Measurements from ENCODE around the gene DNASE1L3. TPM values are rescaled to one million over a fixed set of nuclear protein-coding genes. Genes with fewer than 3 reads are reported as not detected.
A peak's percentile ranks its signal among the peaks of the same experiment; 100 is the strongest.

Gene DNASE1L3
- total and polyA plus RNA-seq, 10 donors = 52.1 to 245 (median 130) TPM

DNA sequence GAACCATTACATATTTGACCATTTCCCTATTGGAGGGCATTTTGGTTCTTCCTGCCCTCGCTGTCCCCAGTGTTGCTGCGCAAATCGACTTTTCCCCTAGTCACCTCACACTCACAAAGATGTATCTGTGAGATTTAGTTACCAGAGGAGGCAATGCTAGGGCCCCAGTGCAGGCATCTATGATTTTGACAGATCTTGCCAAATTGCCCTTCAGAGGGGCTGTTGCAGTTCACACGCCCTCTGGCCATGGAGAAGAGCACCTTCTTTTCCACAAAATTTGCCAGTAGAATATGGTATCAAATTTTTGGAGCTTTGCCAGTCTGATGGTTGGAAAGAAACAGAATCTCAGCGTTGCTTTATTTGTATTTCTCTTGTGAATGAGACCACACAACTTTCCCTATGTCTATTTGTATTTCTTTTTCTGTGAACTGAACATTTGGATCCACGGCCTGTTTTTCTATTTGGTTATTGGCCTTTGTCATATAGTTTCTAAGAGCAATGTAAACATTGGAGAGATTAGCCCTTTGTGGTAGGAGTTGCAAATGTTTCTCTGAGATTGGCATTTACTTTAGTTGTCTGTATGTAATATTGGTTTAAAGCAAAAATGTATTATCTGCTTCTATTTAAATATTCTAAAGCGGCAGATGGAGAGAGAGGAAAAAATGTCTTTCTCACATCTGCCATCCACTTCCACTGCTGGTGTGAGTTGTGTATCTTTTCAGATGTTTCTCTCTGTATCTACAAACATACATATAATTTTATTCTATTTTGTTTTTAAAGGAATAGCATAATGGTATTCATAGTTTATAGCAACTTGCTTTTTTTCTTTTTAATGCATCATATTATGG lies 66.1 kb downstream of the DNASE1L3 start:
- no peaks in the 10 kb centered on the region for H3K27me3 ChIP-seq (replicated peaks in 1 of 7)
- 90 to 98% (median 94%) methylated on average over 7 of the region's 7 CpGs for WGBS, 5 donors
- intact Hi-C loops (cut with DNase I; ENCODE audit: low total_unique reads) = no loop called here
- peaks cover 0 to 97% (median 58%) of the 10 kb centered on the region in 6 donors for H3K36me3 ChIP-seq
- H3K9me3 ChIP-seq = no peaks in the 10 kb centered on the region
- TF ChIP-seq POLR2AphosphoS5 (IDR thresholded peaks at IDR 0.05) (no peak), POLR2A (IDR thresholded peaks at IDR 0.05) (no peak)
- TF ChIP-seq, protein P1, sequence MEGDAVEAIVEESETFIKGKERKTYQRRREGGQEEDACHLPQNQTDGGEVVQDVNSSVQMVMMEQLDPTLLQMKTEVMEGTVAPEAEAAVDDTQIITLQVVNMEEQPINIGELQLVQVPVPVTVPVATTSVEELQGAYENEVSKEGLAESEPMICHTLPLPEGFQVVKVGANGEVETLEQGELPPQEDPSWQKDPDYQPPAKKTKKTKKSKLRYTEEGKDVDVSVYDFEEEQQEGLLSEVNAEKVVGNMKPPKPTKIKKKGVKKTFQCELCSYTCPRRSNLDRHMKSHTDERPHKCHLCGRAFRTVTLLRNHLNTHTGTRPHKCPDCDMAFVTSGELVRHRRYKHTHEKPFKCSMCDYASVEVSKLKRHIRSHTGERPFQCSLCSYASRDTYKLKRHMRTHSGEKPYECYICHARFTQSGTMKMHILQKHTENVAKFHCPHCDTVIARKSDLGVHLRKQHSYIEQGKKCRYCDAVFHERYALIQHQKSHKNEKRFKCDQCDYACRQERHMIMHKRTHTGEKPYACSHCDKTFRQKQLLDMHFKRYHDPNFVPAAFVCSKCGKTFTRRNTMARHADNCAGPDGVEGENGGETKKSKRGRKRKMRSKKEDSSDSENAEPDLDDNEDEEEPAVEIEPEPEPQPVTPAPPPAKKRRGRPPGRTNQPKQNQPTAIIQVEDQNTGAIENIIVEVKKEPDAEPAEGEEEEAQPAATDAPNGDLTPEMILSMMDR (IDR thresholded peaks at IDR 0.05 in 8 of 11, conservative IDR thresholded peaks at IDR 0.05 in 3 of 11) = no peak
- H3K4me1 ChIP-seq = peaks cover 0 to 17% (median 0%) of the 10 kb centered on the region in 6 donors
- H3K4me3 ChIP-seq = no peak overlapping the region
- H3K27ac ChIP-seq = no peak overlapping the region
- DNase-seq = no peak

DNA sequence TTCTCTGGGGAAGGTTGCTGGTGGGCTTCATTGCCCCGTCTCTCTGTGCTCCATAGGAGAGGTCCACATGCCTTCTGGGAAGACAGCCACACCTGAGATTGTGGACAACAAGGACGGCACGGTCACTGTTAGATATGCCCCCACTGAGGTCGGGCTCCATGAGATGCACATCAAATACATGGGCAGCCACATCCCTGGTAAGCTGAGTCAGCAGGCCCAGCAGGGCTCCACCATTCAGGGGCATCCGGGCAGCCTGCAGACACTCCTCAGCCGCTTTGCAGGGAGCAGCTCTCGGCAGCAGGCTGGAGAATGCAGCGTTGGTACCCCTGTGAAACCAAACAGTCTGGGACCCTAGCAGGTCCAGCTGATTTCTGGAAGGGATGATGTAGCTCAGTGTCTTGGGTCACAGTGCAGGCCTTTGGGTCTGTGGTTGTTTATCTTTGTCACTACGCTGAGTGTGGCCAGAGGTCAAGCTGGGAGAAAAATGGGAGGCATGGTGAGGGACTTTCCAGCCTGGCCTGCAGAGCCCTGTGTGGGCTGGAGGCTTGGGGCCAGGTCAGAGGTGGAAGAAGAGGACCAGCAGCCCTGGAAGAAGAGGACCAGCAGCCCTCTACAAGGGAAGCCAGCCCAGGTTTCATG lies 67.2 kb downstream of the DNASE1L3 start:
- Histone ChIP-seq H3K9me3 (no peaks in the 10 kb centered on the region), H3K36me3 (peaks cover 0 to 97% (median 54%) of the 10 kb centered on the region in 6 donors), H3K4me1 (peaks cover 0 to 17% (median 0%) of the 10 kb centered on the region in 6 donors), H3K27me3 (replicated peaks in 1 of 7) (no peaks in the 10 kb centered on the region), H3K4me3 (no peak overlapping the region), H3K27ac (peak overlapping the region in 2 of 8 donors; percentile 4 to 52)
- DNase-seq = no peak
- TF ChIP-seq POLR2AphosphoS5 (IDR thresholded peaks at IDR 0.05) = peak in 2 of 3 donors; percentile 20 to 43
- TF ChIP-seq, protein P1 (IDR thresholded peaks at IDR 0.05 in 8 of 11, conservative IDR thresholded peaks at IDR 0.05 in 3 of 11) = no peak
- TF ChIP-seq POLR2A (IDR thresholded peaks at IDR 0.05) = no peak
- 75 to 93% (median 83%) methylated on average over 7 to 9 of the region's 9 CpGs for WGBS, 5 donors
- intact Hi-C loops (cut with DNase I; ENCODE audit: low total_unique reads) = no loop called here

Other genes with a start within 250 kb of the DNASE1L3 start
- gene FLNB, start 202.6 kb downstream of the DNASE1L3 start, total RNA-seq = 100 to 1,000 TPM in 4 of 7 donors, 10 to 100 TPM in 3; 77.5 to 163 (median 111) TPM
- gene FLNB, start 202.6 kb downstream of the DNASE1L3 start, polyA plus RNA-seq = 10 to 100 TPM; 38.9 to 70.3 (median 49.4) TPM
- 10 to 100 TPM; 42.9 to 79.9 (median 59.8) TPM for gene ABHD6, start 26.8 kb upstream of the DNASE1L3 start, total RNA-seq
- 10 to 100 TPM; 17.2 to 39.3 (median 34.9) TPM for gene ABHD6, start 26.8 kb upstream of the DNASE1L3 start, polyA plus RNA-seq
- gene RPP14, start 95.3 kb upstream of the DNASE1L3 start, total RNA-seq = 10 to 100 TPM; 13.3 to 21.3 (median 16.1) TPM
- gene RPP14, start 95.3 kb upstream of the DNASE1L3 start, polyA plus RNA-seq = 10 to 100 TPM in 1 of 3 donors, 1 to 10 TPM in 2; 6.2 to 12.2 (median 7.1) TPM
- 10 to 100 TPM in 3 of 7 donors, 1 to 10 TPM in 4; 6.4 to 20.0 (median 8.7) TPM for gene HTD2, start 95.5 kb upstream of the DNASE1L3 start, total RNA-seq
- gene HTD2, start 95.5 kb upstream of the DNASE1L3 start, polyA plus RNA-seq = 1 to 10 TPM; 2.3 to 5.6 (median 3.6) TPM
- 10 to 100 TPM; 39.4 to 80.9 (median 56.5) TPM for gene PXK, start 121.9 kb upstream of the DNASE1L3 start, total RNA-seq
- 10 to 100 TPM; 19.3 to 25.3 (median 19.9) TPM for gene PXK, start 121.9 kb upstream of the DNASE1L3 start, polyA plus RNA-seq
- 10 to 100 TPM; 46.6 to 75.5 (median 58.0) TPM for gene PDHB, start 222.9 kb upstream of the DNASE1L3 start, total RNA-seq
- gene PDHB, start 222.9 kb upstream of the DNASE1L3 start, polyA plus RNA-seq = 10 to 100 TPM; 53.9 to 82.1 (median 71.1) TPM

All from spleen (tissue), 11 donors.